Activated naive CD8-positive, alpha-beta T cell treated with anti-CD3 and anti-CD28 coated beads for 36 hours (primary cell): ENCODE data around the gene ZSCAN23. TPM values are rescaled to one million over a fixed set of nuclear protein-coding genes. Genes with fewer than 3 reads are reported as not detected.
"Not testable (repeated sequence)": the region's sequence is repeated elsewhere in the genome, so short reads cannot be mapped to it uniquely, and the experiment has no call there.

ENCODE experiments used
- DNase-seq: peaks from one replicate; pipeline ENCODE4 v3.0.0; 2021
- H3K27ac Mint-ChIP-seq: one replicate; pipeline ENCODE4 v1.8.0; 2022; ENCODE audit warnings: mild to moderate bottlenecking, moderate library complexity, mixed read lengths
- H3K27me3 Mint-ChIP-seq: one replicate; pipeline ENCODE4 v1.8.0; 2022; ENCODE audit warnings: mild to moderate bottlenecking, mixed read lengths
- H3K36me3 Mint-ChIP-seq: one replicate; pipeline ENCODE4 v1.8.0; 2021; ENCODE audit warnings: mild to moderate bottlenecking, mixed read lengths
- H3K4me1 Mint-ChIP-seq: one replicate; pipeline ENCODE4 v1.8.0; 2021; ENCODE audit warnings: mixed read lengths
- H3K4me3 Mint-ChIP-seq: one replicate; pipeline ENCODE4 v1.8.0; 2022; ENCODE audit warnings: mild to moderate bottlenecking, moderate library complexity, mixed read lengths
- H3K9me3 Mint-ChIP-seq: one replicate; pipeline ENCODE4 v1.8.0; 2022; ENCODE audit warnings: mixed read lengths
- total RNA-seq, 2 experiments: library from RNA; stranded (reverse); gene quantifications; one replicate each; pipeline ENCODE4 v1.2.3, GENCODE V29; 2021

The ZSCAN23 gene
- total RNA-seq, 2 experiments from 2014 or later: 1.3 to 1.6 TPM

DNA sequence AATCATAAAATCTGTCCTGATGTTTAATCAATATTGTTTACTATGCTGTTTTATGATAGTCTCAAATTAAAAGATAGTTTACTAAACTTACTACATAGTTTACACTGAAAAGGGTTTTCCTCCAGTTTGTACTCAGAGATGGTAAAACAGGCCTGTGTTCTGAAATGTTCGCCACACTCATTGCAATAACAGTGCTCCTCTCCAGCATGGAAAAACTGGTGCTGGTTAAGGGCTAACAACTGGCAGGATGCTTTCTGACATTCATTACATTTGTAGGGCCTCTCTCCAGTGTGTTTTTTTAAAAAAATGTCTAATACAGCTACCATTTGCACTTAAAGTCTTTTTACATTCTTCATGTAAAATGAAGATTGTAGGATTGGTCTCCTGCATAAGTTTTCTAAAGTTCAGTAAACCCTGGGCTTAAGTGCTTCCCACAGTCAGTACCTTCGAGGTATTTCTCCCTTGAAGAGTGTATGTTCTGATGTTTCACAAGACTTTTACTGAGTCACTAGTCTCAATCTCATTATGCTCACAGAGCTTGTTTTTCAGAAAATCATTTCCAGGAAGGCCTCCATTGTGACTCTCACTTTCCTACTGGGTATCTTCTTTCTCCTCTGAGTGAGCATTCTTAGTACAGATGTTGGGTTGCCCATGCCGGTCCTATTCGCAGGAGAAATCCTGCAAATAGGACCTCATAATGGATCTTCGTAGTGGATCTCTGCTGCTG lies 35.1 kb downstream of the ZSCAN23 start:
- DNase-seq: no peak
- Mint-ChIP-seq H3K9me3 (no peaks in the 10 kb centered on the region), H3K27ac (peak overlapping the region; percentile 59), H3K36me3 (peaks cover 2% of the 10 kb centered on the region), H3K4me1 (peaks cover 12% of the 10 kb centered on the region), H3K4me3 (no peak overlapping the region), H3K27me3 (peaks cover 55% of the 10 kb centered on the region)

DNA sequence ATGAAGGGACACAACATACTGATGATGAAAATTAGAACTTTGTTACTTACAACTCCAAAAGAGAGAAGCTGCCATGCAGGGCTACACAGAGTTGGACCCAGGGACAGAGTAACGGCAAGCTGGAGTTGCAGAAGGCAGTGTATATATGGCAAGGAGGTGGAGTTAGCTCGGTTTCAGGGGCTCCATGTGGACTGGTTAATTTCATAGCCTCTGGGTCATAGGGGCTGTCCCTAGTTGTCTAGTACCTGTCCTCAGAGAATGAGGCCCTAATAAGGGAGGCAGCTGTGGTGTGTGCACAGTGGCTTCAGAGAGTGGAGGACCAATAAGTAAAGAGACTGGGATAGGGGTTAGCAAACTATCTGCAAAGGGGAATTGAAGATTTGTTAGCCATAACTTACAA lies 35.9 kb downstream of the ZSCAN23 start:
- Mint-ChIP-seq H3K27ac (peak overlapping the region; percentile 11), H3K27me3 (peaks cover 62% of the 10 kb centered on the region), H3K9me3 (no peaks in the 10 kb centered on the region), H3K36me3 (peaks cover 2% of the 10 kb centered on the region), H3K4me1 (peaks cover 15% of the 10 kb centered on the region), H3K4me3 (no peak overlapping the region)
- no peak for DNase-seq

- not testable (repeated sequence) for H3K27ac Mint-ChIP-seq, H3K9me3 Mint-ChIP-seq
Observed at GRCh38 chr6:28403923-28404322, 39.4 kb downstream of the ZSCAN23 start.

GRCh38 chr6:28402197-28402596 lies 41.1 kb downstream of the ZSCAN23 start:
- Mint-ChIP-seq H3K36me3 (peaks cover 23% of the 10 kb centered on the region), H3K9me3 (no peaks in the 10 kb centered on the region), H3K27me3 (peaks cover 49% of the 10 kb centered on the region), H3K4me1 (peaks cover 21% of the 10 kb centered on the region), H3K4me3 (no peak overlapping the region), H3K27ac (no peak overlapping the region)
- DNase-seq: no peak

More at GRCh38 chr6:28403923-28404322, 39.4 kb downstream of the ZSCAN23 start:
- not testable (repeated sequence) for DNase-seq, H3K4me3 Mint-ChIP-seq, H3K36me3 Mint-ChIP-seq
- H3K27me3 Mint-ChIP-seq: peaks cover 51% of the 10 kb centered on the region
- H3K4me1 Mint-ChIP-seq: peaks cover 22% of the 10 kb centered on the region

DNA sequence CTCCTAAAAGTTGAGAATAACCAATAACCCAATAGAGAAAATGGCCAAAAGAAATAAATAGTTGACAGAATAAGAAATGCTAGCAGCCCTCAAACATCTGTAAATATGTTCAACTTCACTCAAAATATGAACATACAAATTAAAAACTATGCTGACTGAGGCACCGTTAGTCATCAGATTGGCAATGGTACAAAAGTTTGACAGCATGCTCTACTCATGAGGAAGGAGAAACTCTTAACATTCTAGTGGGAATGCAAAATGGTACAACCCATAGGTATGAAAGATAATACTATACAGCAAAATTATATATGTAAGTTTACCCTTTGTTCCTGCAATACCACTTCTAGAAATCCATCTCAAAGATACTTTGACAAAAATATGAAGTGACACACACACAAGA lies 42.1 kb downstream of the ZSCAN23 start:
- no peak for DNase-seq
- Mint-ChIP-seq H3K4me3 (no peak overlapping the region), H3K4me1 (peaks cover 31% of the 10 kb centered on the region), H3K27ac (no peak overlapping the region), H3K9me3 (no peaks in the 10 kb centered on the region), H3K27me3 (peaks cover 44% of the 10 kb centered on the region), H3K36me3 (peaks cover 32% of the 10 kb centered on the region)

- Mint-ChIP-seq H3K4me1 (peaks cover 41% of the 10 kb centered on the region), H3K36me3 (peaks cover 40% of the 10 kb centered on the region), H3K27ac (peak overlapping the region; percentile 97), H3K27me3 (peaks cover 35% of the 10 kb centered on the region), H3K4me3 (peak overlapping the region; percentile 93), H3K9me3 (no peaks in the 10 kb centered on the region)
- no peak for DNase-seq
Observed at GRCh38 chr6:28400122-28400451, 43.2 kb downstream of the ZSCAN23 start.

DNA sequence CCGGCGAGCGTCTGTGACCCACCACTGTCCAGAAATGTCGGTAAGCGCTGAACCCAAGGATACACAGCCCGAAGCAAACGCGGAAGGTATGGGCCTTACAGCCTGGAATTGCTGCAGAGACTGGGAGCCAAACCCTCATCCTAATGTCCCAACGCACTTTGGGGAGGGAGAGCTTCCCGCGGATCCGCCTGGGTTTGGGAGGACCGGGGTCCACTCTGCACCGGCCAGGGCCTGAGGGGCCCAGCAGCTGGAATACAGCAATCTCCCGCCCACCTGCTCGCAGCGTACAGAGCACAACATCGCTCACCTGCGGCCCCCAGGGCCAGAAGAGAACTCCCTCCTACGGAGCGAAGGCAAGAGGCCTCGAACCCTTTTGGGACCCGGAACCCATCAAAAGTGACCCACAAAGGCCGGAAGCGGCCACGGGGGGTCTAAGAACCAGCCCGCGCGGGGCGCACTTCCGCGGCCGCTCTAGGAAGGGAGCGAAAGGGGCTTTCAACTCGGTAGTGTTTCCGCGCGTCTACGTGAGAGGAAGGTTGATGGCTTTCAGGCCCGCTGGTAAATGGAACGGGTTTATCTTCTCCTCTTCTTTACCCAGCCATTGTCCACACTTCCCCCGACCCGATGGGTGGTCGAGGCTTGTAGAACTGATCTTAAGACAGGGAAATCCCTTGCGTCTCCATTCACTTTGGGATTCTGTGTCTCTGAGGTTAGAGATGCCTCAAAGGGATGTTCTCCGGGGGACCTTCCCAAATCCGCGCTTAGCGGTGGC lies 43.8 kb downstream of the ZSCAN23 start, which contains the start of gene ZSCAN12:
TSS of gene ZSCAN12 (minus strand) at position 398 of the 772 bp plus-strand sequence. CDS start 1,342 bp downstream, outside the sequence.
- H3K9me3 Mint-ChIP-seq: no peaks in the 10 kb centered on the region
- H3K27ac Mint-ChIP-seq: peak within 1 kb of the TSS; percentile 97
- peaks cover 41% of the 10 kb centered on the region for H3K36me3 Mint-ChIP-seq
- peaks cover 31% of the 10 kb centered on the region for H3K27me3 Mint-ChIP-seq
- peaks cover 42% of the 10 kb centered on the region for H3K4me1 Mint-ChIP-seq
- DNase-seq: peak; percentile 89
- peak within 1 kb of the TSS; percentile 93 for H3K4me3 Mint-ChIP-seq

DNA sequence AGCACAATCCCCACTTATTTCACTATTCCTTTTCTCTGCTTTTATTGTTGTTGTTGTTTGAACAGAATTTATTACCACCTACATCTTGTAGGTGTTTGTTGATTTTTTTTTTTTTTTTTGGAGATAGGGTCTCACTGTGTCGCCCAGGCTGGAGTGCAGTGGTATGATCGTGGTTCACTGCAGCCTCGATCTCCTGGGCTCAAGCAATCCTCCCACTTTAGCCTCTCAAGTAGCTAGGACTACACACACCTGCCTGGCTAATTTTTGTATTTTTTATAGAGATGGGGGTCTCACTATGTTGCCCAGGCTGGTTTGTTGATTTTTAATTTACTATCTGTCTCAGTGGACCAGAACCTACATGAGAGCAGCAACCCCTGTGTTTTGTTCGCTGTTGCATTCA lies 47.4 kb downstream of the ZSCAN23 start:
- DNase-seq: no peak
- H3K36me3 Mint-ChIP-seq: peaks cover 64% of the 10 kb centered on the region
- peaks cover 2% of the 10 kb centered on the region for H3K9me3 Mint-ChIP-seq
- H3K4me3 Mint-ChIP-seq: no peak overlapping the region
- H3K4me1 Mint-ChIP-seq: peaks cover 41% of the 10 kb centered on the region
- no peaks in the 10 kb centered on the region for H3K27me3 Mint-ChIP-seq
- no peak overlapping the region for H3K27ac Mint-ChIP-seq

- Mint-ChIP-seq H3K4me3 (no peak overlapping the region), H3K4me1 (peaks cover 34% of the 10 kb centered on the region), H3K36me3 (peaks cover 70% of the 10 kb centered on the region), H3K27ac (no peak overlapping the region), H3K9me3 (peaks cover 2% of the 10 kb centered on the region), H3K27me3 (no peaks in the 10 kb centered on the region)
- DNase-seq: no peak
Observed at GRCh38 chr6:28393912-28394662, 49.2 kb downstream of the ZSCAN23 start.

GRCh38 chr6:28390688-28391087 lies 52.6 kb downstream of the ZSCAN23 start:
- Mint-ChIP-seq H3K9me3 (peaks cover 2% of the 10 kb centered on the region), H3K36me3 (peaks cover 71% of the 10 kb centered on the region), H3K27ac (no peak overlapping the region), H3K27me3 (no peaks in the 10 kb centered on the region), H3K4me3 (no peak overlapping the region), H3K4me1 (peaks cover 12% of the 10 kb centered on the region)
- no peak for DNase-seq

GRCh38 chr6:28384143-28384533 lies 59.2 kb downstream of the ZSCAN23 start:
- Mint-ChIP-seq H3K27ac (no peak overlapping the region), H3K36me3 (peaks cover 82% of the 10 kb centered on the region), H3K9me3 (peaks cover 4% of the 10 kb centered on the region), H3K4me3 (no peak overlapping the region), H3K4me1 (peaks cover 23% of the 10 kb centered on the region), H3K27me3 (no peaks in the 10 kb centered on the region)
- no peak for DNase-seq

DNA sequence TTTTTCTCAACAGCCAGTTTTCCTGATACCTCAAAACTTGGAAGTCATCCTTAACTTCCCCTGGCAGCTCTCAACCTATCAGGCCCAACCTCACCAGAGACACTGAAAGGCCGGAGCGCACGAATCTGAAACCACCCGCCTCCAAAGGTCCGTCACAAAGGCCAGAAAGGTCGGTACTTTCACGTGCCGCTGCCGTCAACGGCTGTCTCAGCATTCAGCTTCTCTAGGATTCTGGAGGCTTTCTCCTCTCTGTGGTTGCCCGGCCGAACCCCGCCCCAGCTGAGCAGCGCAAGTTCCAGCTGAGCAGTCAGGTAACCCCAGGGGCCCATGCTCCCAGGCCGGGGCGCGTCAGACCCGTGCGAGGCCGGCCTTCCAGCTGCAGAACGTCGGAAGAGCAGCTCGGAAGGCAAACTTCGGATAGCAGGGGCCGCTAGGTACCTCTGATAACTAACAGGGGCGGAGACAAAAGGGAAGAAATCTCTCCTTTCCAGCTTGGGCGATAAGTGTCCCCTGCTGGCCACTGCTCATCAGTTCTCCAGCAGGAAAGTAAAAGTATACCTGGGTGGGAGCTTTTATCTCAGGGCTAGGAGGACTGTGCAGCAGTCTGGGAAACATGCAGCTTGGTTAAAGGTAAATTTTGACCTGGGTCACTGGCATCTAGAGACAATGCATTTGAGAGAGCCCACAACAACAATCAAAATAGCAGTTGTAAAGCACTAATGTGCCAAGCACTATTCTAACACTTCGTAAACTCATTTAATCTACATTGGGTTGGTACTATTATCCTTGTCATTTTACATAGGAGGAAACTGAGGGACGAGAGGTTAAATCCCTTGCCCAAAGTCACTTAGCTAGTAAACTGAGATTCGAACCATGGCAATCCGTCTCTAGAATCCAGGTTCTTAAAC lies 59.8 kb downstream of the ZSCAN23 start:
- peak; percentile 57 for DNase-seq
- no peaks in the 10 kb centered on the region for H3K27me3 Mint-ChIP-seq
- peak overlapping the region; percentile 73 for H3K27ac Mint-ChIP-seq

More for the DNA sequence above, 59.8 kb downstream of the ZSCAN23 start:
- peaks cover 78% of the 10 kb centered on the region for H3K36me3 Mint-ChIP-seq
- H3K9me3 Mint-ChIP-seq: peaks cover 4% of the 10 kb centered on the region
- H3K4me3 Mint-ChIP-seq: peak overlapping the region; percentile 72
- peaks cover 23% of the 10 kb centered on the region for H3K4me1 Mint-ChIP-seq
